Measurements from ENCODE around the gene CARD11. TPM values are rescaled to one million over a fixed set of nuclear protein-coding genes. Genes with fewer than 3 reads are reported as not detected.

CARD11 gene
- total RNA-seq, 1 donor from 2014 or later = 3.2 TPM

GRCh38 chr7:2943851-2944601 is 99.6 kb downstream of the CARD11 start:
- DNase-seq (ENCODE audit: low read depth in 2 of 2) = no peak

GRCh38 chr7:2941216-2941859 is 102.3 kb downstream of the CARD11 start:
- no peak for DNase-seq (ENCODE audit: low read depth in 2 of 2)

- no peak for DNase-seq (ENCODE audit: low read depth in 2 of 2)
Observed at GRCh38 chr7:2940466-2940865, 103.2 kb downstream of the CARD11 start.

GRCh38 chr7:2939193-2939885 is 104.3 kb downstream of the CARD11 start:
- no peak for DNase-seq (ENCODE audit: low read depth in 2 of 2)

- DNase-seq (ENCODE audit: low read depth in 2 of 2) = no peak
Observed at GRCh38 chr7:2938514-2939192, 105.0 kb downstream of the CARD11 start.

GRCh38 chr7:2937701-2938513 is 105.8 kb downstream of the CARD11 start:
- DNase-seq (ENCODE audit: low read depth in 2 of 2) = no peak

- no peak for DNase-seq (ENCODE audit: low read depth in 2 of 2)
Observed at GRCh38 chr7:2936891-2937580, 106.6 kb downstream of the CARD11 start.

GRCh38 chr7:2936301-2936700 is 107.4 kb downstream of the CARD11 start:
- no peak for DNase-seq (ENCODE audit: low read depth in 2 of 2)

- DNase-seq (ENCODE audit: low read depth in 2 of 2) = no peak
Observed at GRCh38 chr7:2934984-2935740, 108.5 kb downstream of the CARD11 start.

- DNase-seq (ENCODE audit: low read depth in 2 of 2) = peak in 1 of 2 donors; percentile 46
Observed at GRCh38 chr7:2934211-2934731, 109.4 kb downstream of the CARD11 start.

- no peak for DNase-seq (ENCODE audit: low read depth in 2 of 2)
Observed at GRCh38 chr7:2932402-2933251, 111.0 kb downstream of the CARD11 start.

- no peak for DNase-seq (ENCODE audit: low read depth in 2 of 2)
Observed at GRCh38 chr7:2931034-2931415, 112.6 kb downstream of the CARD11 start.

GRCh38 chr7:2930310-2931033 is 113.2 kb downstream of the CARD11 start:
- DNase-seq (ENCODE audit: low read depth in 2 of 2) = no peak

GRCh38 chr7:2929321-2930201 is 114.1 kb downstream of the CARD11 start:
- no peak for DNase-seq (ENCODE audit: low read depth in 2 of 2)

GRCh38 chr7:2928613-2929311 is 114.9 kb downstream of the CARD11 start:
- no peak for DNase-seq (ENCODE audit: low read depth in 2 of 2)

- no peak for DNase-seq (ENCODE audit: low read depth in 2 of 2)
Observed at GRCh38 chr7:2928256-2928612, 115.4 kb downstream of the CARD11 start.

All from dermis microvascular lymphatic vessel endothelial cell (primary cell).